HUES6 (cell line): ENCODE data around the gene TIAM2.

Experiments
- H3K27ac ChIP-seq: 2 replicates; pipeline ENCODE4 v1.7.0; 2013; ENCODE audit warnings: low read depth, mild to moderate bottlenecking, low read length, inconsistent platforms
- H3K27me3 ChIP-seq: 2 replicates; pipeline ENCODE4 v1.6.1; 2013; ENCODE audit warnings: low read length; ENCODE audit not compliant: control insufficient read depth, insufficient read depth
- H3K36me3 ChIP-seq: 2 replicates; pipeline ENCODE4 v1.6.1; 2013; ENCODE audit warnings: low read length; ENCODE audit not compliant: control insufficient read depth, insufficient read depth
- H3K4me1 ChIP-seq: 2 replicates; pipeline ENCODE4 v1.6.1; 2013; ENCODE audit warnings: low read length; ENCODE audit not compliant: control insufficient read depth, insufficient read depth
- H3K4me3 ChIP-seq: 2 replicates; pipeline ENCODE4 v1.5.1; 2013; ENCODE audit warnings: low read depth, low read length
- H3K9ac ChIP-seq: one replicate; pipeline ENCODE4 v1.6.1; 2013; ENCODE audit warnings: mild to moderate bottlenecking, low read length
- H3K9me3 ChIP-seq: 2 replicates; pipeline ENCODE4 v1.6.1; 2013; ENCODE audit warnings: low read depth, low read length; ENCODE audit not compliant: control insufficient read depth, insufficient read depth

The TIAM2 gene

GRCh38 chr6:155274533-155274932 lies 279.4 kb downstream of the TIAM2 start:
- Histone ChIP-seq H3K4me3 (no peak overlapping the region), H3K9ac (no peak overlapping the region), H3K9me3 (no peaks in the 10 kb centered on the region), H3K27ac (no peak overlapping the region), H3K27me3 (no peaks in the 10 kb centered on the region), H3K36me3 (peaks cover 17% of the 10 kb centered on the region), H3K4me1 (peaks cover 40% of the 10 kb centered on the region)

GRCh38 chr6:155275808-155276480 lies 280.8 kb downstream of the TIAM2 start:
- H3K4me3 ChIP-seq = no peak overlapping the region
- H3K27me3 ChIP-seq = no peaks in the 10 kb centered on the region
- H3K27ac ChIP-seq = no peak overlapping the region
- peaks cover 27% of the 10 kb centered on the region for H3K36me3 ChIP-seq
- peaks cover 33% of the 10 kb centered on the region for H3K4me1 ChIP-seq
- no peaks in the 10 kb centered on the region for H3K9me3 ChIP-seq
- no peak overlapping the region for H3K9ac ChIP-seq

DNA sequence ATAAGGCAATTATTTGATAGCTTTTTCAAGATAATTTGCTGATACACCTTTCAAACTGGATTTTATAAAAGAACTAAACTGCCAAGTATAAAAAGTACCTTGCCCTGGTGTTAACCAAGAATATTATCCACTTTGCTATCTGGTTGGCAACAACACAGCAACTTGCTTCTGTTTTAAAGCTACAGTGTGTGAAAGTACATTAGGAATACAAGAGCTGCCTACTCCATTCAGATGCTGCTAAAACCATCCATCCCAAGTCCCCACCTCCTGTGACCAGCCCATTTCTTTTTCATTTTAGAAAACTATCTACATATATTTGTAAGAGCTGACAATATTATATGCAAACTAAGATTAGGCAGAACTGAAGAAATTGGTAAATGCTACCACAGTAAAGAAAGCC lies 281.5 kb downstream of the TIAM2 start:
- no peak overlapping the region for H3K4me3 ChIP-seq
- peaks cover 33% of the 10 kb centered on the region for H3K4me1 ChIP-seq
- no peak overlapping the region for H3K9ac ChIP-seq
- no peaks in the 10 kb centered on the region for H3K9me3 ChIP-seq
- H3K36me3 ChIP-seq = peaks cover 27% of the 10 kb centered on the region
- no peaks in the 10 kb centered on the region for H3K27me3 ChIP-seq
- no peak overlapping the region for H3K27ac ChIP-seq

- peaks cover 39% of the 10 kb centered on the region for H3K36me3 ChIP-seq
- no peak overlapping the region for H3K27ac ChIP-seq
- H3K4me3 ChIP-seq = no peak overlapping the region
- no peaks in the 10 kb centered on the region for H3K9me3 ChIP-seq
- H3K4me1 ChIP-seq = peaks cover 23% of the 10 kb centered on the region
- H3K9ac ChIP-seq = no peak overlapping the region
- H3K27me3 ChIP-seq = no peaks in the 10 kb centered on the region
These were observed 283.4 kb downstream of the TIAM2 start for GRCh38 chr6:155278319-155279049.

DNA sequence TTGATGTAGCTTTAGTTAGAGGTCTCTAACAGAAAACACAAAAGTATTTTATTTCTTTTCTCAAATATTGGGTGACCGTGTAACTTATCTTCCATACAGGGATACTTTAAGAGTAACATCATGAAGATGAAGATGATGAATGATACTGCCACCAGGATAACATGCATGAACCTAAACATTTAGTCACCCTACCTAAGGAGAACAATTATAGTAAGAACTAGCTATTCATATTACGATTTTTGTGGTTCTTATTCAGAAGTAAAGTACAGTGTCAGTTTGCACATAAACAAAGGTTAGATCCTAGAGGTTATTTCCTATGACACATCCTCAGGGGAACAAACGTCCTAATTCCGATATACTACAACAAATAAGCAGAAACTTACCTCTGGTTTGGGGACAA lies 289.7 kb downstream of the TIAM2 start:
- Histone ChIP-seq H3K4me1 (peaks cover 7% of the 10 kb centered on the region; the same call in 1 of the 2 replicates), H3K9me3 (no peaks in the 10 kb centered on the region), H3K27me3 (no peaks in the 10 kb centered on the region), H3K9ac (no peak overlapping the region), H3K36me3 (peaks cover 56% of the 10 kb centered on the region), H3K4me3 (no peak overlapping the region), H3K27ac (no peak overlapping the region)

DNA sequence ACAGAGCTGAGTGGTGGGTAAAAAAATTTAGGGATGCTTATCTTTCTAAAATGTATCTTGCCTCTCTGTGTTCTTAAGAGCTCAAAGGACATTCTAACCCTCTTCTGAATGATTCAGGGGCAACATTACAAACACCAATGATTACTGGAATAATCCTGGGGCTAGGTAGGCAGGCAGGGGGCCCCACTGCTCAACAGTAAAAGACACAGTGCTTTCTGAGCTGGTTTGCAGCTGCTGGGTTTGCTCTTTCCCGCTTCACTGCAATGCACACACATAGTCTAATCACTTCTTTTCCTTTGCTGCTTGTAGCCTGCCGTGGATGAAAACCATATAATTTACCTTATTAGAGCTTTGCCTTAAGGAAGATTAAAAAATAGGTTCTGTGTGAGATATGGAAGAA lies 292.6 kb downstream of the TIAM2 start:
- Histone ChIP-seq H3K4me3 (no peak overlapping the region), H3K4me1 (0 out of 2 replicates have a peak, but pooled peaks cover 13% of the 10 kb centered on the region), H3K36me3 (peaks cover 62% of the 10 kb centered on the region), H3K27ac (no peak overlapping the region), H3K27me3 (no peaks in the 10 kb centered on the region), H3K9me3 (no peaks in the 10 kb centered on the region), H3K9ac (no peak overlapping the region)

DNA sequence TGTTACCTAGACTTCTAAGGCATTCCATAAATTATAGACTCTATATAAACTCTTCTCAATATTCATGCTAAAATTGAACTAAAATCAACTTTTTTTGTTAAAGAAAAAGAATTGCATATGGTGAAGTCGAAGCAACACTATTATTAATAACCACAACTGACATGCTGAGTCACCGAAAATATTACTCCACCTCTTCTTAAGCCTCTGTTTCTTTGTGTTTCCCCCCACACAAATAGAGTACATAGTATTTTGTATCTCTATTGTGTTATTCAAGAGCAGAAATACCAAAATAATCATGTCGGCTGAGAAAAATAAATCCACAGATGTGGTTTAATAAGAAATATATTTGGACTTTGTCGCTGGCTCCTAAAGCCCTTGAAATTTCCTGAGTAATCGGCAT lies 295.4 kb downstream of the TIAM2 start:
- peaks cover 58% of the 10 kb centered on the region for H3K36me3 ChIP-seq

GRCh38 chr6:155291291-155291690 lies 296.2 kb downstream of the TIAM2 start:
- Histone ChIP-seq H3K9me3 (no peaks in the 10 kb centered on the region), H3K4me1 (0 out of 2 replicates have a peak, but pooled peaks cover 13% of the 10 kb centered on the region), H3K27me3 (no peaks in the 10 kb centered on the region), H3K4me3 (no peak overlapping the region), H3K9ac (no peak overlapping the region), H3K27ac (no peak overlapping the region), H3K36me3 (peaks cover 62% of the 10 kb centered on the region)

More for the DNA sequence above, 295.4 kb downstream of the TIAM2 start:
- no peak overlapping the region for H3K9ac ChIP-seq
- H3K9me3 ChIP-seq = no peaks in the 10 kb centered on the region
- H3K4me1 ChIP-seq = 0 out of 2 replicates have a peak, but pooled peaks cover 13% of the 10 kb centered on the region
- no peak overlapping the region for H3K4me3 ChIP-seq
- no peaks in the 10 kb centered on the region for H3K27me3 ChIP-seq
- no peak overlapping the region for H3K27ac ChIP-seq

GRCh38 chr6:155292711-155293110 lies 297.6 kb downstream of the TIAM2 start:
- no peak overlapping the region for H3K9ac ChIP-seq
- H3K4me1 ChIP-seq = 0 out of 2 replicates have a peak, but pooled peaks cover 13% of the 10 kb centered on the region
- no peak overlapping the region for H3K4me3 ChIP-seq
- no peak overlapping the region for H3K27ac ChIP-seq
- peaks cover 71% of the 10 kb centered on the region for H3K36me3 ChIP-seq
- no peaks in the 10 kb centered on the region for H3K27me3 ChIP-seq
- H3K9me3 ChIP-seq = no peaks in the 10 kb centered on the region

DNA sequence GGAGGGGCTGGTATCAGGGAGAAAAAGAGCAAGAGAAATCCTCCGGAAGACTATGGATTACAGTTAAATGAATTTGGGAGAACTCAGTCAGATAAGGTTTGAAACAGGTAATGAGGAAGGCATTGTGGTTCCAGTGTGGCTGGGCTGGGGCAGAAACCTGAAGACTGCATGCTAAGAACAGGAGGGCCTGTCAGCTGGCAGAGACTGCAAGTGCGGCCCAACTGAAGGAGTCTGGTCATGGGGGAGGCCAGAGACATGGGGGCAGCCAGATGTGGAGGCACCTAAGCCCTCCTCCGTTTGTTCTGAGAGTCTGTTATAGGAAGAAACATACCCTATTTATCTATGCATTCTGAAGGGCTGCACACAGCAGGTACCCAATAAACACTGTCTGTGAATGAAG lies 302.6 kb downstream of the TIAM2 start:
- no peak overlapping the region for H3K4me3 ChIP-seq
- H3K9me3 ChIP-seq = no peaks in the 10 kb centered on the region
- no peak overlapping the region for H3K9ac ChIP-seq
- H3K27ac ChIP-seq = no peak overlapping the region
- no peaks in the 10 kb centered on the region for H3K27me3 ChIP-seq
- H3K4me1 ChIP-seq = peaks cover 9% of the 10 kb centered on the region
- peaks cover 70% of the 10 kb centered on the region for H3K36me3 ChIP-seq

DNA sequence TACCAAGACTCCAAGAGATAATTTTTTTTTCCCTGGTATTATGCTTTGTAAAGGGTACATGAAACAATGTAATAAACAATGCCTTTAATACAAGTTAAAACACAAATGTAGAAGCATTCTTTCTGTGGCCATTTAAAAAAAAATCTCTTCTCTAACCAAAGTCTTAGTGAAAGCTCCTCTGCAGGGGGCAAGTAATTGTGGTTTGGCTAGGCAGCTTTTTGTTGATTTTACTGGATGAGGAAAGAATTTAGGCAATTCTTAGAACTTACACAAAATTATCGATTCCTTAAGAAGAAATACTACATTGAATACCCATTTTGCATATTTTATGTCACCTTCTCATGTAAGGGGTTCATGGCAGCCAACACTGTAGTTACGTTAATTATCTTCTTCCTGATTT lies 306.8 kb downstream of the TIAM2 start:
- Histone ChIP-seq H3K9me3 (no peaks in the 10 kb centered on the region), H3K9ac (no peak overlapping the region), H3K4me1 (peaks cover 9% of the 10 kb centered on the region), H3K27ac (no peak overlapping the region), H3K4me3 (no peak overlapping the region), H3K36me3 (peaks cover 63% of the 10 kb centered on the region), H3K27me3 (no peaks in the 10 kb centered on the region)
